Testis (tissue), 3 donors: ENCODE results near the gene NAP1L4. TPM values are rescaled to one million over a fixed set of nuclear protein-coding genes. Genes with fewer than 3 reads are reported as not detected.

Experiments
- DNase-seq: peaks from one replicate; pipeline ENCODE4 v3.0.0-alpha.2; 2019
- H3K27ac ChIP-seq, 2 donors: fragments of 200-600 bp; sonication (generic); one replicate each; pipeline ENCODE4 v1.5.1; 2019
- H3K27me3 ChIP-seq: fragments of 200-600 bp; sonication (generic); one replicate; pipeline ENCODE4 v1.5.1; 2019
- H3K36me3 ChIP-seq: fragments of 200-600 bp; sonication (generic); one replicate; pipeline ENCODE4 v1.5.1; 2017; ENCODE audit warnings: low read depth; ENCODE audit errors: missing control alignments
- H3K4me1 ChIP-seq: fragments of 200-600 bp; sonication (generic); one replicate; pipeline ENCODE4 v1.5.1; 2019
- H3K4me3 ChIP-seq, 2 donors: fragments of 200-600 bp; sonication (generic); one replicate each; pipeline ENCODE4 v1.5.1; 2017 to 2019
- H3K9me3 ChIP-seq: fragments of 200-600 bp; sonication (generic); one replicate; pipeline ENCODE4 v1.5.1; 2017
- POLR2A ChIP-seq: fragments of 450-650 bp; IDR thresholded peaks from one replicate; pipeline ENCODE4 v1.6.1; 2017; ENCODE audit warnings: antibody characterized with exemption, mild to moderate bottlenecking, moderate library complexity
- WGBS, 2 donors: methylation state at CpG; one replicate each; pipeline ENCODE4 v1.1.5; 2018; 5-methylcytosine and 5-hydroxymethylcytosine counted together
- intact Hi-C: fragments of 100-400 bp; cut with DNase I; formaldehyde crosslinking; loops from one replicate; pipeline ENCODE4 v1.15.1; 2023; ENCODE audit warnings: low total_unique reads
- polyA plus RNA-seq: library from polyadenylated mRNA; stranded (reverse); fragments of 350-450 nt; fragmentation: Illumina TruSeq; extraction: RNeasy Lipid Tissue Mini Kit (QIAGEN cat#74804); gene quantifications from one replicate; pipeline ENCODE4 v1.2.3, GENCODE V29; 2014; ENCODE audit warnings: low read depth, low replicate concordance; ENCODE audit not compliant: insufficient read depth
- total RNA-seq, 2 donors: library from RNA; depleted of rRNA; stranded (reverse); fragments of >200 nt; gene quantifications; one replicate each; pipeline ENCODE4 v1.2.3, GENCODE V29; 2016
- TF ChIP-seq, protein P1 (sequence below), 3 experiments: fragments of 450-650 bp in 2 of 3; fragments of 200-600 bp in 1 of 3; sonication (generic) in 1 of 3; IDR thresholded peaks; one replicate each; pipeline ENCODE4 v1.5.1; 2016 to 2019; ENCODE audit warnings: antibody characterized with exemption in 3 of 3, mild to moderate bottlenecking in 2 of 3, moderate library complexity in 1 of 3

The NAP1L4 gene
- total and polyA plus RNA-seq, 3 donors from 2014 or later: 165 to 208 (median 206) TPM

DNA sequence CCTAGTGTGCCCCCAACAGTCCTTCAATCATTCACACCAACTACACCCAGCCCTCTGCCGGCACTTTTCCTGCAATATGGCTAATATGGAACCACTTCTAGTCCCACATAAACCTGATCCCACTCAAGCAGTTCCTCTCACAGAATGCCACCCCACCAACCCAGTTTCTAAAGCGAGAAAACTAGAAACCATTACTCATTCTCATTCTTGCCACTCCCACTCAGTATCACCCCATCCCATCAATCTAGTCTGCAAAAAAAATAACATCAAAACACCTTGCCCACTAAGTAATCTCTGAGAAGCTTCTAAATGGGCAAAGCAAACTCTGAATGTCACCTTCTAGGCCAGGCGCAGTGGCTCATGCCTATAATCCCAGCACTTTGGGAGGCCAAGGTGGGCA lies 17.9 kb downstream of the NAP1L4 start:
- WGBS, 2 donors: 93 to 99% methylated on average over 3 of the region's 3 CpGs
- no peaks in the 10 kb centered on the region for H3K4me1 ChIP-seq
- H3K4me3 ChIP-seq: no peak overlapping the region
- no peaks in the 10 kb centered on the region for H3K27me3 ChIP-seq
- no peak overlapping the region for H3K27ac ChIP-seq
- no peak for DNase-seq
- intact Hi-C loops: no loop called here
- no peak for TF ChIP-seq POLR2A
- TF ChIP-seq, protein P1, sequence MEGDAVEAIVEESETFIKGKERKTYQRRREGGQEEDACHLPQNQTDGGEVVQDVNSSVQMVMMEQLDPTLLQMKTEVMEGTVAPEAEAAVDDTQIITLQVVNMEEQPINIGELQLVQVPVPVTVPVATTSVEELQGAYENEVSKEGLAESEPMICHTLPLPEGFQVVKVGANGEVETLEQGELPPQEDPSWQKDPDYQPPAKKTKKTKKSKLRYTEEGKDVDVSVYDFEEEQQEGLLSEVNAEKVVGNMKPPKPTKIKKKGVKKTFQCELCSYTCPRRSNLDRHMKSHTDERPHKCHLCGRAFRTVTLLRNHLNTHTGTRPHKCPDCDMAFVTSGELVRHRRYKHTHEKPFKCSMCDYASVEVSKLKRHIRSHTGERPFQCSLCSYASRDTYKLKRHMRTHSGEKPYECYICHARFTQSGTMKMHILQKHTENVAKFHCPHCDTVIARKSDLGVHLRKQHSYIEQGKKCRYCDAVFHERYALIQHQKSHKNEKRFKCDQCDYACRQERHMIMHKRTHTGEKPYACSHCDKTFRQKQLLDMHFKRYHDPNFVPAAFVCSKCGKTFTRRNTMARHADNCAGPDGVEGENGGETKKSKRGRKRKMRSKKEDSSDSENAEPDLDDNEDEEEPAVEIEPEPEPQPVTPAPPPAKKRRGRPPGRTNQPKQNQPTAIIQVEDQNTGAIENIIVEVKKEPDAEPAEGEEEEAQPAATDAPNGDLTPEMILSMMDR (IDR thresholded peaks at IDR 0.05): no peak
- no peaks in the 10 kb centered on the region for H3K9me3 ChIP-seq
- H3K36me3 ChIP-seq: no peaks in the 10 kb centered on the region

DNA sequence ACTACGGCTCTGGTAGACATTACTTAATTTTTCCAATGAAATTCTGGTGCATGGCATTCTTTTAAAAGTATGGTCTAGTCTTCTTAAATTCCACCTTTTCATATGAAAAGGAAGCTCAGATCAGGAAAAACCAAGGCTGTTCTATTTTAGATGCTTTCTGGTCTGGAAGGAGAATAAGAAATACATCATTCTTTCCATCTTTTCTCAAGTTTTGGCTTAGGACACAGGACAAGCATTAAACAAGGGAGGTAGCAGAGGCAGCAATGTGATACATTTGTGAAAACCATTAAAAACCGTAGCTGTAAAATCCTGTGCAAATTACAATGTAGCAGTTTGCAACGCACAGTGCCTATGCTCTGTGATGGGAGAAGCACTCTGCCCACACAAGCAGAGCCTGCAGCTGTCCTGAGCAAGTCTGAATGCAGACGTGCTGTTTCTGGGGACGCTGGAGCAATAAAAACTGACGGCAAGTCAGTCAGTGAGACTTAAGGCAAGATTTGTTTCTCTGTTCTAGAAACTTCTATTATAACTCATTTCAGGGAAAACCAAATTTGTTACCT lies 23.7 kb downstream of the NAP1L4 start:
- Histone ChIP-seq H3K36me3 (no peaks in the 10 kb centered on the region), H3K4me1 (peaks cover 6% of the 10 kb centered on the region)
- intact Hi-C loops: no loop called here

GRCh38 chr11:2964782-2965181 lies 27.3 kb downstream of the NAP1L4 start:
- H3K27ac ChIP-seq: no peak overlapping the region
- DNase-seq: no peak
- H3K36me3 ChIP-seq: no peaks in the 10 kb centered on the region
- TF ChIP-seq, protein P1 (IDR thresholded peaks at IDR 0.05): no peak
- TF ChIP-seq POLR2A: no peak
- no peak overlapping the region for H3K4me3 ChIP-seq
- peaks cover 6% of the 10 kb centered on the region for H3K4me1 ChIP-seq
- no peaks in the 10 kb centered on the region for H3K9me3 ChIP-seq
- intact Hi-C loops: no loop called here
- H3K27me3 ChIP-seq: no peaks in the 10 kb centered on the region
- 88 to 89% methylated on average over 4 of the region's 4 CpGs for WGBS, 2 donors

More for the DNA sequence above, 23.7 kb downstream of the NAP1L4 start:
- H3K27me3 ChIP-seq: no peaks in the 10 kb centered on the region
- no peaks in the 10 kb centered on the region for H3K9me3 ChIP-seq
- WGBS, 2 donors: 46 to 58% methylated on average over 6 of the region's 6 CpGs
- no peak overlapping the region for H3K4me3 ChIP-seq
- no peak overlapping the region for H3K27ac ChIP-seq
- DNase-seq: peak; percentile 71
- no peak for TF ChIP-seq POLR2A
- TF ChIP-seq, protein P1 (IDR thresholded peaks at IDR 0.05): no peak

DNA sequence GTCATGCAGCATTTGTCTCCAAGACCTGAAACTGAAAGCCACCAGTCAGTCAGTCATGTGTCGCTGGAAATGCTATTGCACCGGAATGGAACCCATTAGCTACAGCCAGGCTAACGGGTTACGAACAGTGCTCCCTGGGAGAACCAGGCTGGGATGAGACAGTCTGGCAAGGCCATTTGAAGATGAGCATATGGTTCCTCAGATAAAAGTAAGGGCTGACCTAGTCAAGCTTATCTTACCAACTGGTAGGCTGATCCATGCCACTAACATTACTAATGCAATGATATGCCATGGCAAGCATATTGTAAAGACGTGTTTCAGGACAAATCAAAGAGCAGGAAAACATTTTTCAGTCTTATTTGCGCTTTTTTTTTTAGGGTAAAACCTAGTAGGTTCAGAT lies 28.4 kb downstream of the NAP1L4 start:
- Histone ChIP-seq H3K9me3 (no peaks in the 10 kb centered on the region), H3K4me3 (no peak overlapping the region), H3K4me1 (peaks cover 6% of the 10 kb centered on the region), H3K27me3 (no peaks in the 10 kb centered on the region), H3K27ac (no peak overlapping the region), H3K36me3 (no peaks in the 10 kb centered on the region)
- TF ChIP-seq, protein P1 (IDR thresholded peaks at IDR 0.05): no peak
- TF ChIP-seq POLR2A: no peak
- intact Hi-C loops: no loop called here
- no peak for DNase-seq
- WGBS, 2 donors: 95 to 96% methylated on average over 6 of the region's 6 CpGs

GRCh38 chr11:2963112-2963754 lies 28.9 kb downstream of the NAP1L4 start:
- H3K36me3 ChIP-seq: no peaks in the 10 kb centered on the region
- no peak overlapping the region for H3K27ac ChIP-seq
- no peak overlapping the region for H3K4me3 ChIP-seq
- no peaks in the 10 kb centered on the region for H3K27me3 ChIP-seq
- TF ChIP-seq POLR2A: no peak
- TF ChIP-seq, protein P1 (IDR thresholded peaks at IDR 0.05): no peak
- WGBS, 2 donors: 87 to 90% methylated on average over 7 of the region's 7 CpGs
- intact Hi-C loops: no loop called here
- H3K9me3 ChIP-seq: no peaks in the 10 kb centered on the region
- peaks cover 2% of the 10 kb centered on the region for H3K4me1 ChIP-seq
- DNase-seq: no peak
